NCI-H2107 treated with DMSO at 0.1 percent for 48 hours (cell line): ENCODE data around the gene BMS1.
"Not testable (repeated sequence)": the region's sequence is repeated elsewhere in the genome, so short reads cannot be mapped to it uniquely, and the experiment has no call there.

Experiments
- DNase-seq: peaks from one replicate; lab custom pipeline; 2025; ENCODE audit not compliant: unreplicated experiment; lab: John Stamatoyannopoulos, UW

BMS1 gene

DNA sequence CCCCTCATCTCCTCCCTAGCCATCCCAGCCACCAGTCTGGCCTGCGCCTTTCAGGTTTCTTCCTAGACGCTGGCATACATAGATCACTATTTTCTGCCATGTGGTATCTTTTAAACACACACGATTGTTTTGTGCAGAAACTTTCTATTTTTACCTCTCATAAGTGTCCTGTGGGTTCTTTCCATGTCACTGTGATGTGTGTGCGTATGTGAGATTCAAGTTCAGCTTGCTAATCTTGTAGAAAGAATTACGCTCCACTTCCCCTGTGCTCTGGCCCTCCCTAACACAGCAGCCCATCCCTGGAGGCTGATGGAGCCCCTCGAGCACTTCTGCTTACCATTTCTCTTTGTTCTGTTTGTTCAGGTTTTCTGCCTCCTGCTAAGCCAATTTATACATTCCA lies 80.2 kb downstream of the BMS1 start:
- DNase-seq, result not testable (repeated sequence)

DNA sequence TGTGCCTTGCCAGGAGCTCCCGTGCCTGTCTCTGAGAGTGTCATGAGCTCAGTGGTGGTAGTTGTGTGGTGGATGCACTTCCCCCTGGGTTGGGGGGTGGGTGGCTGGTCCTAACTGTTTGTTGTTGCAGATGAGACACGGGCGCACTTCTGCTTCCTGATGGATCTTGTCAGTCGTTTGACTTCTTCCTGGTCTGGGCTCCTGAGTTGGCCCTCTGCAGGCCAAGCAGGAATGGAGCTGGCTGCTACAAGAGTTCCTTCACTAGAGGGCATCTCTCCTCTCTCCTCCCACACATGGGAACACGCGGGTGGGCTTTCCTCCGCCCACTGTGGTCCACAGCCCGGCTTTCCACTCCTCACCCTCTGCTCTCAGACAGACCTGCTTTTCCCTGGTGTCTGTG lies 82.0 kb downstream of the BMS1 start:
- DNase-seq, result no peak

DNA sequence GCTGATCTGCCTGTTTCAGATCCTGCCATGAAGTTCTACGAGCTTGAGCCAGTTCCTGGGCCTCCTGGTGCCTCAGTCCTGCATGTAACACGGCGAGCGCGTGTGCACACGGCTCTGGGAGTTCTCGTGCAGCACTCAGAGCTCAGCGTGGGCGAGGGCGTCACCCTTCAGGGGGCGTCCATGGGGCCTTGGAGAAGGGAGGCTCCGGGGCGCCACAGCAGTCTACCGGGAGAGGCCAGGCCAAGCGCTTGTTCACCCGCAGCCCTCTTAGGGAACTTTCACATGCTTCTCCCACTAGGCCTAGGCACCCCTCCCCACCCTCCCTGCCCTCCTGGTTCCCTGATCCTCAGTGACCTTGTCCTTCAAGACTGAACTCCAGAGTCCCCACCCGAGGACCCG lies 83.1 kb downstream of the BMS1 start:
- no peak for DNase-seq

DNA sequence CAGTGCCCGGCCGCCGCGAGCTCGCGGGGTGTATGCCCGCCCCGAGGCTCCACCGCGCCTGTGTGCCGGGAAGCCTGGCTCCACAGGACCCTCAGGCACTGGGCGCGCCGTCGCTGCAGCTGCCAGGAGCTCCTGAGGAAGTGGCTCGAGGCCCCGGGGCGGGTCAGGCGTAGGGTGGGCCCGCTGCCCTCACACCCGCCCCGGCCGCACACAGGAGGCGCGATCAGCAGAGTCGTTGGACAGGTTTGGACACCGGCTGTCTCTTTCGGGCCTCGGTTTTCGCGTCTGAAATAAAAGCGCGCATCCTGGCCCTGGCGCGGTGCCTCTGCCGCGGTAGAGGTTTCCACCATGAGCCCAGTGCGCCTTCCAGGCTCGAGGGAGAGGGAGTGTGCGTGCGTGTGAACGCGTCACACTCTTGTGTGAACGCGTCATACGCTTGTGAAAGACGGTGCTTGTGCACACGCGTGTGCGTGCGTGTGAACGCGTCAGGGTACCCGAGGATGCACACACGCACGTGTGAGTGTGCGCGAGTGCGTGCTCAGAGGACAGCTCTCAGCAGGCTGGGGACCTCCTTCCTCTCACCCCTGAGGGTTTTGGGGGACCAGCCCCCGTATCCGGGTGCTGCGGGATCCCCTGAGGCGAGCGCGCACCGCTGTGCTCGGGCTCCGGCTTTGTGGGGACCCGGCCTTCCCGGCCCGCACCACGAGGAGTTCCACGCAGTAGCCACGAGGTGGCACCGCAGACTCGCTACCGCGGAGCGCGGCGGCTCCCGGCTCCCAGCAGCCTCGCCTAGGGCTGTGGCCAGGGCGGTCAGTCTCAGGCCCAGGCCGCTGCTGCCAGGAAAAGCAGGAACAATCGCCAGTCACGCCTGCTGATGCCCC lies 83.8 kb downstream of the BMS1 start:
- DNase-seq, result no peak

DNA sequence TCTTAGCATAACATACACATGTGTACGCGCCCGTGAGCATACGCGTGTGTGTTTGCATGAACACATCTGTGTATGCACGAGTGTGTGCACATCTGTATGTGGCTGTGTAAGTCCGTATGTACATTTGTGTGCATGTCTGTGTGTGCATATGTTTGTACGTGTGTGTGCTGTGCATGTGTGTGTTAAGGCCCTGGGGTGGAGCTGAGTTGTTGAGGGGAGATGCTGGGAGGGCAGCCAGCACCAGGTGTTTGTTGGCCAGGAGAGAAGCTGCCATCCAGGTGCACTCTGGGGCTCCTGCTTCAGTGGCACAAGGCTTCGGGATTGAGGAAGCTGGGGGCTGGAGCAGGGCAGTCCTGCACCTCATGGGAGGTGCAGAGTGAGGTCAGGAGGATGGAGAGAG lies 85.0 kb downstream of the BMS1 start:
- no peak for DNase-seq

DNA sequence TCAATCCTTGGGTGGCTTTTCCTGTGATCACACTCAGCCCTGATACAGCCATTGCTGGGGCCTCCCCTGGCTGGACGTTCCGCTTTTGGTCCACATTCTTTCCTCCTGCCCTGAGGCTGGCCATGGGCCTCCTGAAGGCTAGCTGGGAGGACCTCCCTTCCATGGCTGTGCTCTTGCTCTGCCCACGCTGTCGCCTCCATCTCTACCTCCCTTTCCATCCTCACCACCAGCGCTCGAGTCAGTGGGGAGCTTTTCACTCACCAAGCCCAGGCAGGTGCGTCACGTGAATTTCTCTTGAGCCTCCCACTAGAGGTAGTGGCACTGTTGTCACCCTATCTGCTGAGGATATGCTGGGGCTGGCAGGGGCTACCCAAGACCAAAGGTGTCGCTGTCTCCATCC lies 85.9 kb downstream of the BMS1 start:
- no peak for DNase-seq

DNA sequence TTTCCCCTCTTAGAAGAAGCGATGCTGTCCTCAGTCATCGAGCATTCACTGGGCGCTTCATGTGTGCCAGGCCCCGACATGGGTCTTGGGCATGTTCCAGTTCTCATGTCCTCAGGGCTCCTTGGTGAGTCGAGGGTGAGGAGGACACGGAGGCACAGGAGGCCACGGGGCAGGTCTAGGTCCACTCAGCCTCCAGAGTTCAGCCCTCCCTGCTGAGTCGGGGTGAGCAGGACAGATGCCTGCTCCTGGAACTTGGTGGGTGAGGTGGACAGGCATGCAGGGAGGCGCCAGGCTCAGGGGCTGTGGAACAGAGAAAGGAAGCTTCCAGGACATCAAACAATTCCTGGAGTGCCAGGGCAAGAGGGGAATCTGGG lies 87.4 kb downstream of the BMS1 start:
- no peak for DNase-seq

DNA sequence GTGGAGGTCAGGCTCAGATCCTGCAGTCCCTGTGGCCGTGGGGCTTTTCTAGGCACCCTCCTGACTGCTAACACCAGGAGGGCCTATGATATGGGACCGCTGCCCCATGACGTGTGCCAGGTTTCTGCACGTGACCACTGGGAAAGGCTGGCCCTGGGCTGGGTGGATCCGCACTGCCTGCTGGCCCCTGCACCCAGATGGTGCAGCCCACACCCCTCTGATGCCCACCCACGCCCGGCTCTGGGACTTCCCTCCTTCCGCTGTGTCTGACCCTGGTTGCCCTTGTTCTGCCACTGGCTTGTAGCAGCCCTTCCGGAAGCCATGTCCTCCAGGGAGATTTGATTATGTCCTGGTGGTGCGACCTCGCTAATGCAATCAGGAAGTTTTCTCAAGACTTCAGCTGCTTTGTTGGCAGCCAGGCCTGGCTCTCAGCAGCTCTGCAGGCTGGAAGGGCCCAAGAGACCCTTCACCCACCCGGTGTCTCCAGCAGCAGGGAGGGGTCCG lies 88.6 kb downstream of the BMS1 start:
- DNase-seq, result not testable (repeated sequence)

DNA sequence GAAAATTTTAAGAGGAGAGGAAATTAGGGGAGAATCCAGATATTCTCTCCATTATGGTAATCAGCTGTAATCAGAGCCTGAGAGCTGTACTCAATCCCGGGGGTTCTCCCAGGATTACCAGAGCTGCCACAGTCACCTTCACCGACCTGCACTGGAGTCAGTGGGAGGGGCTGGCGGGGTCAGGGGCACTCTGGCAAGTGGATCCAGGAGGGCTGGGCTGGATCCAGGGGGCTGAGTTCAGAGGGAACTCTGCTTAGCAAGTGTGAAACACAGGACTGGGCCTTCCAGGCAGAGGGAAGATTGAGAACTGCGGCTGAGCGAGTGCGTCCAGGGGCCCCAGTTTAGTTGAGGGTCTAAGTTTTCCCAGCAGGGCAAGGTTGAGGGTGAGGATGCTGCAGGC lies 89.2 kb downstream of the BMS1 start:
- DNase-seq, result no peak

DNA sequence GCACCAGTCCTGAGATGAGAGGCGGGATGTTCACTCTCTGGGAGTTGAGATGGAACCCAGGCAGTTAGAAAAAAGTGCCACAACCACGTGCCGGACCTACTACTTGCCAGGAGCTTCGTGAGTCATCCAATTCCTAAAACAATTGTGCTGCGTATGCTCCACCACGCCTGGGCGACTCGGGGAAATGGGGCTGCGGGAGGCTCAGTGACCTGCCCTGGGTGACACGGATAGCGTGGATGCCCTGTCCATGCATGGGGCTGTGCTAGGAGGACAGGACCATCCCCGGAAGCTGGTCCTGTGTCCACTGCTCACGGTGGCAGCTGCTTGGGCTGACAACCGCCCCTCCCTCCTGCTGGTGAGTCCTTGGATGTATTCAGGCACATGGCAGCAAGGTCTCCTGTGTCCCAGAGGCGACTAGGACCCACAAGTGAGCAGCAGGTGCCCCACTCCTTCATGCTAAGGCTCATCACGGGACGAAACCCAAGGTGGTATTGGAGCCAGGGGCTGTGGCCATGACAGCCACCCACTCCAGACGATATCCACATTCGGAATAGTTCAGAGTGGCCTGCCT lies 90.4 kb downstream of the BMS1 start:
- DNase-seq, result no peak

DNA sequence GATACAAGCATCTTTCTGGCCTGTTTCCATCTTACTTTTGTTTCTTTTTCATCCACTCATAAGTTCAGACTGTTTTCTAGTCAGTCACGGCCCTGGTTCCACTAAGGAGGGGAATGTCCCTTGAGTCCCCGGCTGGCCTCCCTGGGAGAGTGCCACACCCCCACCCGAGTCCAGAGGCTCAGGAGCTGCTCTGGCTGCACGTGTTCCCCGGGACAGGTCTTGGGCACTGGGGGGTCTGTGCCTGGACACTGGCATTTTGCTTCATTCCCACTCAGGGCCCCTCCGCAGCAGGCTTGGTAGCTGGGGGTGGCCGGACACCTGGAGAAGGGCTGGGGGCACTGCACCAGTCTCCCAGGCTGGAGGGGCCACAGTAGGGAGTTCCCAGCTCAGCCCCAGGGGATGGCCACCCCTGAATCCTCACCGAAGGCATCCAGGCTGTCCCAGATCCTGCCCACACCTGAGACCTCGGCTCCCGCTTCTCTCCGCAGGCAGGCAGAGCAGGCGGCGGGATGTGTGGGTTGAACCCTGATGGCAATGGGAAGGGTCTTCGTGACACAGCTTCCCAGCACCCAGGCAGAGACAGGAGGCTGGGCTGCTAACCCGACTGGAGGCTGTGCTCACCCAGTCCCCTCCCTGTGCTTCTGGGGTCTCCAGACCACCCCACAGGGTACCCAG lies 92.3 kb downstream of the BMS1 start:
- no peak for DNase-seq

DNA sequence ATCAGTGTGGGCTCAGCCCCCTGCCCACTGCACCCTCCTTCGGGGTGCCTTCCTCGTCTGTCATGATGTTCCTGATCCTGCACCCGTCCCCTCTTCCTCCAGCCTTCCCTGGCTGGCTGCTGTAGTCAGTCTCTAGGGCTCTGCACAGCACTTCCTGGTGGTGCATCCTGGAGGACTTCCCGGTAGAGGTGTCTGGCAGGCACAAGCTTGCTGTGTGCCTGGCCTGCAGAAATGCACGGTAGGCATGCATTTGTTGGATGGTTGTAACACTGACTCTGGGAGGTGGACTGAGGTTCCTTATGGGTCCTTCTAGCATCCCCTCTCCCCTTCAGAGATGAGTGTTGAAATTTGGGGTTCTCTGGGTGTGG lies 92.8 kb downstream of the BMS1 start:
- no peak for DNase-seq

DNA sequence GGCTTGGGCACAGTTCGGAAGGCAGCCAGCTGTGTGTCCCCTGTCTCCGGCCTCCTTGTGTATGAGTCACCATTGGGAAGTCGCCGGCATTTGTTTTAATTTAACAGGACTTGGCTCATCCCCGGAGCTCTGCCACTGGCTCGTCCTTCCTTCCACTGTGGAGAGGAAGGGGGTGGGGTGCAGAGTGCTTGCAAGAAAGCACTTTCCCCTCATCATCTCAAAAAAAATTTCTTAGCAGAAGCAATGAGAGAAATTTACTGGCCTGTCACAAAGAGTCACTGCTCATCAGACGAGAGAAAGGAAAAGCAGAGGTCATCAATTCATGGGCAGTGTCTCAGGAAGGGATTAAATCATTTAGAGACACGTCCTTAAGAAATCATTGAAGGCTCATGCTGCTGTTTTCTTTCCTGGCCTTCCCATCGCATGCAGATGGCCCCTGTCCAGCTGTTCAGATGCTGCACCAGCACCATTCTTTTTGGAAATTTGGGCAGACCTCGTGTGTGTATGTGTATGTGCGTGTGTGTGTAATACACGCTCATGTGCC lies 93.3 kb downstream of the BMS1 start:
- DNase-seq, result no peak

DNA sequence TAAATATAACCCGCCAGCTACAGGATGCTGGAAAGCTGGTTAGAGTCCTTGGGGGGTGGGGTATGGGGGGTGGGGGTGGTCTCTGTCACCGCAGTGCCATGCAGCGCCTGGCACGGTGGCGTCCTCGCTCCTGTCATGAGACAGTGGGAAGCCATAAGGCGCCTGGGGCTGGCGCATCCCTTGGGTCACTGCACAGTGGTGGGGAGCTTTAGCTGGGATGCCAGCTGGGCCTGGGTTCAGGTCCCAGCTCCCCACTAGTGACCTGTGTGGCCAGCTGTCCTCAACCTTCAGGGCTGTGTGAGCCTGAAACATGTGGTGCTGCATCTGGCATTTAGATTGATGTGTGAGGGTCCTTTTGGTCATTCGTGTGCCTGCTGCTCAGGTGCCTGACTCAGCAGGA lies 93.9 kb downstream of the BMS1 start:
- no peak for DNase-seq

DNA sequence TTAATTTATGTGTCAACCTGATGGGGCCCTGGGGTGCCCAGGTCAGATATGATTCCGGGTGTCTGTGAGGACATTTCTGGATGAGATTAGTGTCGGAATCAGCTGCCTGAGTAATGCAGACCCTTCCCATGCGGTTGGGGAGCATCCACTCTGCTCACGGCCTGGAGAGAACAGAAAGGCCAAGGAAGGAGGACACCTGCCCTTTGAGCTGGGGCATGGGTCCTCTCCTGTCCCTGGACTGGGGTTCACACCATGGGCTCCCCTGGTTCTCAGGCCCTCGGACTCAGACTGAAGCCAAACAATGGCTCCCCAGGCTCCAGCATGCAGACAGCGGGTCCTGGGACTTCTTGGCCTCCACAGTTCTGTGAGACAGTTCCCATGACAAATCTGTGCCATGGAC lies 94.3 kb downstream of the BMS1 start:
- DNase-seq, result no peak

DNA sequence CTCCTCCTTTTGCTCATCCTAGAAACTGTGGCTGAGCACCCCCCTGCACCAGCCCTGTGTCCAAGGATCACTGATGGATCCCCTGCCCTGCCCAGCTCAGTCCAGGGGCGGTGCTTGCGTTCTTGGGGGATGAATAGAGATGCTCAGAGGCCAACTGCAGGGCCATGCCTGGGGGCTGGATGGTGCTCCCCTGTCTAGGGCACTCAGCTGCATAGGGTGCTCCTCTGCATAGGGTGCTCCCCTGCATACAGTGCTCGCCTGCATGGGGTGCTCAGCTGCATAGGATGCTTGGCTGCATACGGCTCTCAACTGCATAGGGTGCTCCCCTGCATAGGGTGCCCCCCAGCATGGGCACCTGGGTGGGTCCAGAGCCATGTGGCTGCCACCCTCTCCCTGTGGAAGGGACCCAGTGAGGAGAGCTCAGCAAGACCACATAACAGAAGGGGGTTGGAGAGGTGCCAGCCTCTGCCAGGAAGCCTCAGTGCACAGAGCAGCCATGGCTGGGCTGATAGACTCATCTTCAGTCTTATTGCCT lies 95.0 kb downstream of the BMS1 start:
- no peak for DNase-seq

DNA sequence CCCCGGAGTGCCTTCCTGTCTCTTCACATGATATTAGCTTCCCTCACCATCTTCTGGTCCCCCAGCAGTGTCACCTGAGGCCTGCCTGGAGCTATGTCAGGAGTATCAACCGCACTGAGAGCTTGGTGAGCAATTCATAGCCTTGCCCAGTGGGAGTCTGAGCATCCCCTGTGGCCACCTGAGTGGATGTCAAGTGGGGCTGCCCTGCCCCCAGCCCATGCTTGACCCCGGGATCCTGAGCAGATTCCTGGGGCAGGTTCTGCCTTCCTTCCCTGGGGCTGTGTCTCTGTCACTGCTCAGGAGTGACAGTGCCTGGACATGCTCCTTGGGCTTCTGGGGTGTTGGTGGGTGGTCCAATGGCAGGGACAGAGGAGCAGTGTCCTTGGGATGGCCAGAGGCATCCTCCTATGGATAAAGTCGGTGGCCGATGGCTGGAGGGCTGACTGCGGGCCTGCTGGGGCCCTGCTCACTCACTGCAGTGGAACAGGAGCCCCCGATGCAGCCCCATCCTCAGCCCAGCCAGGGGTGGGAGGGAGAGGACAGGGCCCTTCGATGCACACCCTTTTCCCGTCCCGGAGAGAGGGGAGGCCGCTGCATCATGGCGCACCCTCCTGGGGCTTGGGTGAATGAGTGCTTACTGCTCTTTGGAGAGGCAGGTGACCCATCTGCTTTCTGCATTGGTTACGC lies 95.7 kb downstream of the BMS1 start:
- DNase-seq, result no peak

DNA sequence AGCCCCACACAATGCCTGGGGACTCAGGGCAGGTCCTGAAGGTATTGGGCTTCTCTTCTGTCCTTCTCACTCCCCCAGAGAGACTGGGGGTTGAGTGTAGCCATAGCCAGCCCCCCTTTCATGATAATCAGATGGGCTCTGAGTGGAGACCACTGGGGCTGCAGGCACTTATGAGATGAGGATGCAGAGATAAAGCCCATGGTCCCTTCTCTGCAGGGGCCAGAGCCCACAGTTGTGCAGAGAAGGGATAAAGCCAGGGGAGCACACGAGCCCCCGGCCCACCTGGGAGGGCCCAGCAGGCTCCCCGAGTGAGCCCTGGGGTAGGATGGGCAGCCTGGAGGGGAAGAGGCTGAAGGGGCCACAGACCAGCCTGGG lies 96.2 kb downstream of the BMS1 start:
- DNase-seq, result no peak

DNA sequence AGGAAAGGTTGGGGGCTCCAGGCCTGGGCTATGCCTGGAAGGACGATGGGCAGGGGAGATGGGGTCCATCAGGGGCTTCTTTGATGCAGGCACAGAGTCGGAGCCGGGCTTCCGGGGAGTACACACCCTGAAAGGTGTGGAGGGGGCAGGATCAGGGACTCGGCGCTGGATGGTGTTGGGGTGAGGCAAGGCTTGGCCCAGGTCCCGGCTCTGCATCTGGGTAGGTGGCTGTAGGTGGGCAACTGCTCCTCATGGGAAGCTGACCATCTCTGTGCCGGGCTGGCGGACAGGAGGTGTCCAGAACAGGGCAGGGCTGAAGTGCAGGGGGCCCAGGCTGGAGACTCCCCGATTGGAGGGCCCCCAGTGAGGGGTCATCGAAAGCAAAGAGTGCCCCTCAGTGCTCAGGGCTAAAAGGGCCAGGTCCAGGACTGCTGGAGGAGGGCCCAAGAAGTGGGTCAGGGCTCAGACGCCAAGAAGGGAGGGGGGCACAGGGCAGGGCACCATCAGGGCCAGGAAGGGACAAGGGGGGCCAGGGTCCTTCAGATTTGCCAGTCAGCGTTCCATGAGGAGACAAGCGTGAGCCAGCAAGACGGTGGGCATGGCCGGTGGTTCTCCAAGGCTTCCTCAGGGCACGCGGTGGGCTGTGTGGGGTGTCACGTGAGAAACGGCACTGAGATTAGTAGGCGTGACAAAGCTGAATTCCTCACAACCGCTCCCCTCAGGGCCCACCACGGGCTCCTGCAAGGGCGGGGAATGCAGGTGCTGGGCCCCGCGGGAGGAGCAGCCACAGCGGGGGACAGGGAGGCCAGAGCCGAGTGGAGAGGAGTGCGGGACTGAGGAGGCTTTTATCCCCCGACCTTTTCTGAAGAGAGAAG lies 97.0 kb downstream of the BMS1 start:
- no peak for DNase-seq

DNA sequence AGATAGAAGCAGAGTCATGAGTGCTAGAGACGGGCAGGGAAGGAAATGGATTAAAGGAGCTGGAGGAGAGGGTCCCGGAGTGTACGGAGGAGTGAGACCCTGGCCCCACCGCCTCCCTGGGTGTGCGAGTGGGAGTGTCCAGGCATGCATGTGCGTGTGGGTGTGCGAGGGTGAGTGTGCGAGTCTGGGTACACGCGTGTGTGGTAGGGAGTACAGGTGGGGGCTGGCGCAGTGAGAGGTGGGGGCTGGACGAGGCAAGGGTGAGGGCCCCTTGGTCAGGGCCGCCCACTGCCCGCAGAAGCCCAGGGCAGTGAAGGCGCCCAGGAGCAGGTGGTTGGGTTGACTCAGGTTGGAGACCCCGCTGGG lies 97.6 kb downstream of the BMS1 start:
- DNase-seq, result no peak
